Thyroid gland (tissue), 4 donors: ENCODE results near the gene TICAM2. TPM values are rescaled to one million over a fixed set of nuclear protein-coding genes. Genes with fewer than 3 reads are reported as not detected.

Experiments used
- DNase-seq, 2 donors: peaks; one replicate each; pipeline ENCODE4 v3.0.0-alpha.2; 2019
- H3K27ac ChIP-seq, 3 donors: fragments of 200-600 bp; sonication (generic); 1 replicate in 2 of 3; 2 replicates in 1 of 3; pipeline ENCODE4 v1.5.1; 2016 to 2019; ENCODE audit warnings: mild to moderate bottlenecking in 1 of 3, moderate library complexity in 1 of 3
- H3K27me3 ChIP-seq: fragments of 200-600 bp; sonication (generic); one replicate; pipeline ENCODE4 v1.5.1; 2019
- H3K36me3 ChIP-seq, 2 donors: fragments of 200-600 bp; sonication (generic); one replicate each; pipeline ENCODE4 v1.5.1; 2016 to 2019
- H3K4me1 ChIP-seq, 2 donors: fragments of 200-600 bp; sonication (generic); one replicate each; pipeline ENCODE4 v1.5.1; 2017 to 2019
- H3K4me3 ChIP-seq, 3 donors: fragments of 200-600 bp; sonication (generic); replicated peaks in 1 of 3; 1 replicate in 2 of 3; 2 replicates in 1 of 3; pipeline ENCODE4 v1.5.1; 2016; ENCODE audit warnings: mild to moderate bottlenecking in 1 of 3
- H3K9me3 ChIP-seq: fragments of 200-600 bp; sonication (generic); one replicate; pipeline ENCODE4 v1.5.1; 2017
- CTCF ChIP-seq, 6 experiments: fragments of 200-600 bp in 3 of 6; fragments of 450-650 bp in 3 of 6; sonication (generic) in 3 of 6; IDR thresholded peaks; one replicate each; pipeline ENCODE4 v1.5.1; 2016 to 2019; ENCODE audit warnings: antibody characterized with exemption in 6 of 6, mild to moderate bottlenecking in 2 of 6, inconsistent platforms in 1 of 6, moderate library complexity in 1 of 6
- POLR2A ChIP-seq, 2 donors: fragments of 450-650 bp; IDR thresholded peaks; one replicate each; pipeline ENCODE4 v1.6.1; 2017; ENCODE audit warnings: antibody characterized with exemption in 2 of 2, mild to moderate bottlenecking in 2 of 2, moderate library complexity in 1 of 2
- WGBS, 2 donors: methylation state at CpG; one replicate each; pipeline ENCODE4 v1.1.5; 2017; 5-methylcytosine and 5-hydroxymethylcytosine counted together
- intact Hi-C: fragments of 100-400 bp; cut with DNase I; formaldehyde crosslinking; loops from one replicate; pipeline ENCODE4 v1.15.1; 2023
- total RNA-seq, 4 donors: library from RNA; depleted of rRNA; stranded (reverse); fragments of >200 nt; gene quantifications; one replicate each; pipeline ENCODE4 v1.2.3, GENCODE V29; 2016

The TICAM2 gene
- total RNA-seq, 4 donors from 2014 or later: 1.1 to 2.0 (median 1.5) TPM

- H3K27me3 ChIP-seq: no peaks in the 10 kb centered on the region
- no peaks in the 10 kb centered on the region for H3K36me3 ChIP-seq
- intact Hi-C loops: no loop called here
- 92 to 95% methylated on average over 2 of the region's 2 CpGs for WGBS, 2 donors
- TF ChIP-seq POLR2A (IDR thresholded peaks at IDR 0.05) (no peak), CTCF (IDR thresholded peaks at IDR 0.05) (no peak)
- H3K4me1 ChIP-seq: no peaks in the 10 kb centered on the region
- no peak overlapping the region for H3K27ac ChIP-seq
- H3K4me3 ChIP-seq: no peak overlapping the region
- DNase-seq: no peak
- no peaks in the 10 kb centered on the region for H3K9me3 ChIP-seq
Observed at GRCh38 chr5:115556276-115556675, 46.0 kb downstream of the TICAM2 start.

- TF ChIP-seq CTCF (IDR thresholded peaks at IDR 0.05): no peak
- no peak for TF ChIP-seq POLR2A (IDR thresholded peaks at IDR 0.05)
- WGBS, 2 donors: 88 to 95% methylated on average over 4 of the region's 4 CpGs
Observed at GRCh38 chr5:115555084-115555633, 47.1 kb downstream of the TICAM2 start.

GRCh38 chr5:115553082-115553481 is 49.2 kb downstream of the TICAM2 start:
- no peaks in the 10 kb centered on the region for H3K36me3 ChIP-seq
- H3K9me3 ChIP-seq: no peaks in the 10 kb centered on the region
- TF ChIP-seq CTCF (IDR thresholded peaks at IDR 0.05) (no peak), POLR2A (IDR thresholded peaks at IDR 0.05) (no peak)
- no peaks in the 10 kb centered on the region for H3K27me3 ChIP-seq
- H3K27ac ChIP-seq: no peak overlapping the region
- intact Hi-C loops: no loop called here
- H3K4me3 ChIP-seq: no peak overlapping the region
- WGBS, 2 donors: 94% methylated on average over 4 of the region's 4 CpGs
- no peak for DNase-seq
- no peaks in the 10 kb centered on the region for H3K4me1 ChIP-seq

More at GRCh38 chr5:115555084-115555633, 47.1 kb downstream of the TICAM2 start:
- Histone ChIP-seq H3K36me3 (no peaks in the 10 kb centered on the region), H3K9me3 (no peaks in the 10 kb centered on the region), H3K27me3 (no peaks in the 10 kb centered on the region), H3K4me1 (no peaks in the 10 kb centered on the region), H3K4me3 (no peak overlapping the region), H3K27ac (no peak overlapping the region)
- intact Hi-C loops: no loop called here
- DNase-seq: no peak

- 77 to 86% methylated on average over 4 of the region's 4 CpGs for WGBS, 2 donors
- no peaks in the 10 kb centered on the region for H3K36me3 ChIP-seq
- no peak for TF ChIP-seq CTCF (IDR thresholded peaks at IDR 0.05)
- no peak for TF ChIP-seq POLR2A (IDR thresholded peaks at IDR 0.05)
- no peak for DNase-seq
- intact Hi-C loops: no loop called here
- no peaks in the 10 kb centered on the region for H3K27me3 ChIP-seq
- H3K9me3 ChIP-seq: no peaks in the 10 kb centered on the region
- H3K4me1 ChIP-seq: no peaks in the 10 kb centered on the region
- H3K4me3 ChIP-seq: no peak overlapping the region
- H3K27ac ChIP-seq: no peak overlapping the region
Observed at GRCh38 chr5:115551415-115551814, 50.9 kb downstream of the TICAM2 start.

- H3K36me3 ChIP-seq: no peaks in the 10 kb centered on the region
- no peak for DNase-seq
- intact Hi-C loops: no loop called here
Observed at GRCh38 chr5:115549154-115549553, 53.1 kb downstream of the TICAM2 start.

More at GRCh38 chr5:115549154-115549553, 53.1 kb downstream of the TICAM2 start:
- H3K27me3 ChIP-seq: no peaks in the 10 kb centered on the region
- H3K9me3 ChIP-seq: no peaks in the 10 kb centered on the region
- 54 to 72% methylated on average over 3 of the region's 3 CpGs for WGBS, 2 donors
- no peak overlapping the region for H3K4me3 ChIP-seq
- TF ChIP-seq POLR2A (IDR thresholded peaks at IDR 0.05) (no peak), CTCF (IDR thresholded peaks at IDR 0.05) (no peak)
- no peaks in the 10 kb centered on the region for H3K4me1 ChIP-seq
- H3K27ac ChIP-seq: no peak overlapping the region
